CD4-positive, alpha-beta T cell treated with Interleukin-6 at 100 ng/mL for 8 hours (primary cell): ENCODE data around the gene SHE.
"Not testable (repeated sequence)": the region's sequence is repeated elsewhere in the genome, so short reads cannot be mapped to it uniquely, and the experiment has no call there.

Experiments
- DNase-seq: peaks from one replicate; pipeline ENCODE4 v3.0.0-alpha.2; 2020; ENCODE audit warnings: mixed read lengths, low spot score

The SHE gene

DNA sequence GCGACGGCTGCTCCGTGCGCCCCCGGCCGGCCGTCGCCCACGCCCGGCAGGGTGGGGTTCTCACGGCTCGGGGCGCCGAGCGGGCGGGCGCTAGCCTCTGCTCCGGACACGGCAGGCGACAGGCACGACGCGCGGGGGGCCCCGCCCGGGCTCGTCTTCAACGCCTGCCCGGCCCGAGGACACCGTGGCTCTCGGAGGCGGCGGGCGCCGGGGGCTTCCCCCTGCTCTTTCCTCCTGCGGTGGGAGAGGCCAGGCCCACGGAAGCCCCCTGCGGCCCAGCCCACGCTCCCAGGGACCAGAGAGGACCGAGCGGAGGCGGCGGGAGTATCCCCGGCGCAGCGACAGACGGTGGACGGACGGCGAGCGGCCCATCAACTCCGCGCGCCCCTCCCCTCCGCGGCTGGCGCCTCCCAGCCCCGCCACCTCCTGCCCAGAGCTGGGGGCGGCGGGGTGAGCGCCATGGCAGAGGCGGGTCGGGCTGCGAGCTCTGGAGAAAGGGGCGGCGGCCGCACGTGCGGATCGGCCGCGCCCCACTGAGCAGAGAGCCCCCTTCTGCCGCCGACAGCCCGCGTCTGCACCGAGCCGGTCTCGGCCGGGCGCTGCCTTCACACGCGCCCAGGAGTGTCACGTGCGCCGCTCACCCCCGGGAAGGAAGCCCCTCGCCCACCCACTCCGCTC lies at the start of gene SHE, which contains the start of gene TDRD10:
Gene SHE (minus strand): TSS at position 347 of the 678 bp plus-strand sequence. CDS start 386 bp downstream, outside the sequence.
Gene TDRD10 (plus strand): TSS at position 154 of the 678 bp plus-strand sequence. CDS start 4,685 bp downstream, outside the sequence.
- DNase-seq, result no peak

- no peak for DNase-seq
Measured at GRCh38 chr1:154551474-154551873, 49.3 kb upstream of the SHE start.

DNA sequence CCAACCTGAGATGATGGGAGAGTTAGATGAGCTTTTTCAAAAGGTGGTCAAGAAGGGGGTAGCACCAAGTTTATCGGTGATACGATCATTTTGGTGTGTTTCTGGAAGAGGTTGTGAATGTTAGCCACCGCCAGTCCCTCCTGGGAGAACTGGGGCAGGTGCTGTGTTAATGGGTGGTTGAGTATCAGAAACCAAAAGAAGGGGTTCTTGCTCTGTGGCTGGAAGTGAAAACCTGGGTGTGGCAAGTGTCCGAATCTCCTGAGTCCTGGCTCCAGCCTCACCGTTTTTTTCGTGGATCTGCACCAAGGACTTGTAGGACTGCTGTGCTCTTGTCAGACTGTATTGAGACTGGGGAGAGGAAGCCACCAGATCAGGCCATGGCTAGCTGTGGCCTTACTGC lies 48.4 kb upstream of the SHE start:
- DNase-seq, result no peak

DNA sequence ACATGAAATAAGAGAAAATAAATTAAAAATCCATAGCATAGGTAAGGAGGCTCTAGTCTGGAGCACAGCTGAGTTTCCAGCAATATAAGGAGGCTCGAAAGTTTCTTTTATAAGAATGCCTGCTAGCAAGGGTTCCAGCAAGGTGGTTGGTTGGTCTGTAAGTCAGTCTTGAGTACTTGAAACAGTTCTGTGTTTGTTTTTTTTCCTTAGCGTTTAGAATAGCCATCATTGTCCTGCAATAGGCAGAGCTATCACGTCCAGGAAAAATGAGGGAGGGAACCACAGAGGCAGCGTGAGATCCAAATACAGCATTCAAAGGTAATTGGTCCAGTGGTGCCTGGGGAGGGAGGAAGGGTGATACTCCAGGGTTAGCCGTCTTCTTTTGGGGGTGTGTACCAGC lies 47.9 kb upstream of the SHE start:
- DNase-seq, result no peak

- no peak for DNase-seq
Measured at GRCh38 chr1:154549202-154549770, 47.1 kb upstream of the SHE start.

- no peak for DNase-seq
Measured at GRCh38 chr1:154548028-154548427, 45.8 kb upstream of the SHE start.

DNA sequence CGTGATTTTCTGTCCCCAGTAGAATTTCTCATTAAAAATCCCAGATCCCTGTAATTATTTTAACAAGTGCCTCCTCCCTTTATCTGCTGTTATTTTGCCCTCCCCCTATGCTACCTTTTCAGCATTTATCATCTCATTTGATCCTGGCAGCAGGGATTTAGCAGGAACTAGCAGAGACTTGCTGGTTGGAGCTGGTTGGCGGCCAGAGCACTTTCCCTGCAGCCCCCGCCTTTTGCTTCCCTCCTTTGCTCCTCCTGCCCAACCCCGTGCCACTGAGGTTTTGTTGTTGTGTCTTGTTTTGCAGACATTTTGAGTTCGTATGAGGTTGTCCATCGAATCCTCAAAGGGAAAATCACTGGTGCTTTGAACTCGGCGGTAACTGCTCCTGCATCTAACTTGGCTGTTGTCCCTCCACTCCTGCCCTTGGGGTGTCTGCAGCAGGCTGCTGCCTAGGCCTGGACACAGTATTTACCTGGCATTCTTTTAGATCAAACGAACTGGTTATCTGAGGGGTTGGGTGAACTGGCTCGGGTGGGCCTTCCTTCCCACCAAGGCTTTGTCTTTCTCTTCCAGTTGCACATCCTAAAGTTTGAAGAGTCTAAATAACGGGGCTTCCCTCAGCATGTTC lies 45.0 kb upstream of the SHE start:
- DNase-seq, result no peak

GRCh38 chr1:154546264-154547063 lies 44.3 kb upstream of the SHE start:
- peak; percentile 44 for DNase-seq

DNA sequence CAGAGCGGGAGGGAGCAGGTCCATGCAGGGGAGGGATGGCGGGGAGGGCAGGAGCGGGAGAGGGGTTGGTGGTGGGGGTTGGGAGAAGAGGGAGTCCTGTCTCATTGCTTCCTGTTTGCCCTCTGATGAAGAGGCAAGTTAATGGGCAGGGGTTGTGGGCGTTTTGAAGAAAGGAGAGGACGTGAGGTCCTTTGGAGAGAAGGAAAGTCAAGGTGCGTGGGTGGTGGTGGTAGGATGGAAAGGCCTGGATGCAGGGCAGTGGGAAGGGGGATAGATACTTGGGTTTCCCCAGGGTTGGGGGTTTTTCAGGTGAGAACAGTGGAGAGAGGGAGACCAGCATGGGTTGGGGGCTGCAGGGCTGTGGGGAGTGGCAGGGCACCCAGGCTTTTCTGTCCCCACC lies 39.0 kb upstream of the SHE start:
- DNase-seq, result no peak

GRCh38 chr1:154539486-154540483 lies 37.6 kb upstream of the SHE start:
- no peak for DNase-seq

GRCh38 chr1:154536570-154536969 lies 34.4 kb upstream of the SHE start:
- no peak for DNase-seq

DNA sequence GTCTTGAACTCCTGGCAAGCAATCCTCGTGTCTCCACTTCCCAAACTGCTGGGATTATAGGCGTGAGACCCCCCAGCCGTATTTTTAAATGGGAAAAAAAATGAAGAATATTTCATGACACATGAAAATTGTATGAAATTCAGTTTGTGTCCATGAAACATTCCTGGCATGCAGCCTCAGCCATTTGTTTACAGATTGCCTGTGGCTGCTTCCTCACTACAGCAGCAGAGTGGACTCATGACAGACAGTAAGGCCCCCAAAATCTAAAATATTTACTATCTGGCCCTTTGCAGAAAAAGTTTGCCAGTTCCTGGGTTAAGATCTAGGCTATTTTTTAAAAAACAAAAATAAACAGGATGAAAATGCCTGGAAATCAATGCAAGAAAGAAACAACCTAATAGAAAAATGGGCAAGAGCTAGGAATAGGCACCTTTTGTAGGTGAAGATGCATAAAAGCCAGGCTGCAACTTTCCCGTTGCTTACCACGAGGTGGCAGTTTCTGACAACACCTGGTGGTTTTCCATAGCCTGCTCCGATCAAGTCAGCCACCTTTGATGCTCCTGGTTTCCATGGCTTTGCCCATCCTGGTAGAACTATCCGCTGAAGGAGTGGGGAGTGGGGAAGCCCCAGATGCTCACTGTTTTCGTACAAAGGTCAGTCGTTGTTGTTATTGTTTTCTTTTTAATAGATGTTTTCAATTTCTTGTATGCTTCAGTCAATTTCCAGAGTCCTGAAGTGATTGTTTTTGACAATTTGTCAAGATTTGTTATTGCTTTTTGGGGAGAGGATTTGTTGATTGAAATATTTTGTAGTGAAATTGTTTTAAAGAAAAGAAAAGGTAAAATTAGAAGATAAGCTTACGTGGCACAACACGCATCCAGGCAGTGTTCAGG lies 32.0 kb upstream of the SHE start:
- DNase-seq, result no peak

GRCh38 chr1:154531950-154532349 lies 29.7 kb upstream of the SHE start:
- not testable (repeated sequence) for DNase-seq

GRCh38 chr1:154529308-154529707 lies 27.1 kb upstream of the SHE start:
- no peak for DNase-seq

DNA sequence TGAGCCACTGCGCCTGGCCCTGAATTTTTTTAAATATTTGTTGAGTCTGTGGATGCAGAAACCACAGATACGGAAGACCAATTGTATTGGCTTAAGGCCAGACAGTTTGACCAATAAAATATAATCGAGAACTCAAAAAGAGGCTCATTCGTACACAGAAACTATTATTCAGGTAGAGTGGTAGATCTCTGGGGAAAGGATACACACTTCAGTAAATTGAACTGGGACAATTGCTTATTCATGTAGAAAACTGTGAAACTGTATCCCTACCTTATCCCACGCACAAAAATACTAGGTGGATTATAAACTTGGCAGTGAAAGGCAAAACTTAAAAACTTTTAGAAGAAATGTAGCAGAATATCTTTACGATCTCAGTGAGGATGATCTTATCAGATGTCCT lies 25.0 kb upstream of the SHE start:
- DNase-seq, result no peak

DNA sequence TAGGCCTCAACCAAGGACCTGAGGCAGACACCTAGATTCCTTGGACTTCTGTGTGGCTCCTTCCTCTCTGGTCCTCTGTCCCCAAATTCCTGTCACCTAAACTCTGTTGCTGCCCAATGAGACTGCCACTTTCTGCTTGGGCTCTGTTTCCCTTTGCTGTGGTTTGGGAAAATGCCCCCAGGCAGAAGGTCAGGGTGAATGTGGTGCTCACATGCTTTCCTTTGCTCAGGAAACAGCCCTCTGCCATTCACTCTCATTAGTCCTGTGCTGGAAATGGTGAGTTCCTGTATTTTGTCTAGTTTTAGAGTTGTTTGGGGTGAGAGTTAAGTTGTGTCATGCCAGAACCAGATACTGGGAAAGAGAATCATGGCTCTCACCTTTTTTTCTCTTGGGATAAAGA lies 22.7 kb upstream of the SHE start:
- DNase-seq, result no peak

- DNase-seq, result no peak
Measured at GRCh38 chr1:154521695-154522094, 19.5 kb upstream of the SHE start.

- DNase-seq, result no peak
Measured at GRCh38 chr1:154520333-154520732, 18.1 kb upstream of the SHE start.

GRCh38 chr1:154519591-154519991 lies 17.4 kb upstream of the SHE start:
- no peak for DNase-seq

DNA sequence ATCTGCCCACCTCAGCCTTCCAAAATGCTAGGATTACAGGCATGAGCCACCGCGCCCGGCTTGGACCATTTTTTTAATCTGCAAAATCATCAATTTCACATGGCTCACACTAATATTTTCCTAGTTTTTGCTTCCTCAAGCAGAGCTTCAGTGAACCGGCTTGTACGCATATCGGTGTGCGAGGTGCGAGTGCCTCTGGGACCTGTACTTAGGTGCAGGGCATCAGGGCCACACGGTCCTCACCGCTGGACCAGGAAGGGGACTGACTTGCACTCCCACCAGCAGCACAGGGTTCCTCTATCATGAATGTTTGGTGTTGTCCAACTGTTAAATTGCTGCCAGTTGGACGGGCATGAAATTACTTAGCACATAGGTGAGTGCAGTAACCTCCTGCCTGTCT lies 15.4 kb upstream of the SHE start:
- no peak for DNase-seq
